SU-DHL-6 (cell line): Measurements from ENCODE around the gene DDX52.

Experiments used
- CTCF ChIP-seq: fragments of 200-600 bp; sonication (generic); IDR thresholded peaks from one replicate; pipeline ENCODE4 v1.5.1; 2017; ENCODE audit warnings: antibody characterized with exemption, mild to moderate bottlenecking, low read length, moderate library complexity; ENCODE audit not compliant: insufficient read depth, poor library complexity, severe bottlenecking
- EZH2phosphoT487 ChIP-seq: fragments of 200-600 bp; sonication (generic), shearing (Covaris generic); conservative IDR thresholded peaks from 2 replicates; pipeline ENCODE4 v1.6.1; 2018; ENCODE audit warnings: mild to moderate bottlenecking, antibody characterized with exemption, low read length, moderate library complexity, mixed read lengths

GRCh38 chr17:37671824-37672547, 28.7 kb upstream of the DDX52 start:
- TF ChIP-seq CTCF (no peak), EZH2phosphoT487 (no peak)
